ENCODE results near the gene CD1C. TPM values are rescaled to one million over a fixed set of nuclear protein-coding genes. Genes with fewer than 3 reads are reported as not detected.

CD1C gene
- total and polyA plus RNA-seq, 10 of the 15 experiments (the other 5 are each of a cell fraction or from before 2014, with no cell fraction given): 0.82 to 19.0 (median 9.2) TPM

DNA sequence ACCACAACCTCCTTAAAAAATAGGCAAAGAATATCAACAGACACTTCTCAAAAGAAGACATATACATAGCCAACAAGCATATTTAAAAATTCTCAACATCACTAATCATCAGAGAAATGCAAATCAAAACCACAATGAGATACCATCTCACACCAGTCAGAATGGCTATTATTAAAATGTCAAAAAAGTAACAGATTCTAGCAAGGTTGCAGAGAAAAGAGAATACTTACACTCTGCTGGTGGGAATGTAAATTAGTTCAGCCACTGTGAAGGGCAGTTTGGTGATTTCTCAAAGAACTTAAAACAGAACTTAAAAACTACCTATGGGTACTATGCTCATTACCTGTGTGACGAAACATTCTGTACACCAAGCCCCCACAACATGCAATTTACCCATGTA, 20.9 kb downstream of the CD1C start:
- H4K20me1 ChIP-seq (ENCODE audit: control insufficient read depth, insufficient read depth): no peaks in the 10 kb centered on the region
- ATAC-seq (peak; percentile 73), DNase-seq (ENCODE audit: low read depth, low spot score) (no peak), FAIRE-seq (no peak)
- 5% methylated on average over 1 of the region's 1 CpG for WGBS (ENCODE audit: insufficient coverage, insufficient replicate concordance, low lambda C conversion rate, missing lambda C conversion rate)
- H3K9me3 ChIP-seq (replicated peaks; ENCODE audit: control insufficient read depth, insufficient read depth, low read length): no peaks in the 10 kb centered on the region; the same call in 2 of the 3 replicates
- CTCF ChIA-PET: interaction anchor here (1.0 kb wide), 1 partner anchor 107 kb away, joined by 3 read pairs; no protein-coding TSS in a partner anchor
- H3K36me3 ChIP-seq (ENCODE audit: control insufficient read depth in 2 of 2, insufficient read depth in 2 of 2, low read length in 1 of 2): no peaks in the 10 kb centered on the region
- no peak overlapping the region for H2AFZ ChIP-seq (ENCODE audit: control insufficient read depth, low read depth, low read length)
- no peaks in the 10 kb centered on the region for H3K79me2 ChIP-seq (ENCODE audit: control insufficient read depth, insufficient read depth, low read length)
- in situ Hi-C loops (cut with MboI): no loop called here
- SMC1A ChIA-PET (ENCODE audit: uncharacterized antibody, unreplicated experiment): interaction anchor here (0.9 to 1.1 kb wide), 4 partner anchors 11 to 63 kb away, joined by 3 to 5 read pairs (median 4); partner anchors contain the start of gene CD1C
- H3K4me2 ChIP-seq (ENCODE audit: control insufficient read depth, insufficient read depth): 0 out of 2 replicates have a peak overlapping the region, but pooled peaks have one; percentile 7
- POLR2A ChIA-PET: no interaction called here
- H3K27me3 ChIP-seq (replicated peaks in 1 of 2; ENCODE audit: control insufficient read depth in 2 of 2, insufficient read depth in 2 of 2, low read length in 1 of 2): no peaks in the 10 kb centered on the region
- H3K4me1 ChIP-seq (ENCODE audit: control insufficient read depth, insufficient read depth, low read length): no peaks in the 10 kb centered on the region
- intact Hi-C loops (cut with micrococcal nuclease; ENCODE audit: unreplicated experiment): no loop called here
- H3K9ac ChIP-seq (ENCODE audit: control insufficient read depth, insufficient read depth, low read length): no peak overlapping the region
- H3K4me3 ChIP-seq: no peak overlapping the region
- RAD21 ChIA-PET (ENCODE audit: unreplicated experiment): no interaction called here
- H3K27ac ChIP-seq (ENCODE audit: control insufficient read depth, insufficient read depth): no peak overlapping the region
- no TSS peak for BruUV-seq (replicated peaks)
- TF ChIP-seq TAF1 (IDR thresholded peaks at IDR 0.05; ENCODE audit: borderline replicate concordance, low read depth, low read length) (no peak), ZZZ3 (IDR thresholded peaks at IDR 0.05; ENCODE audit: control insufficient read depth, insufficient read length, low read depth) (no peak), ATF7 (IDR thresholded peaks at IDR 0.05; ENCODE audit: low read depth) (peak; percentile 18; the same call in 1 of the 2 replicates), NFYB (IDR thresholded peaks at IDR 0.05; ENCODE audit: insufficient read depth, low read depth, low read length) (0 out of 2 replicates have a peak, but pooled peaks have one; percentile 5), BRCA1 (IDR thresholded peaks at IDR 0.05; ENCODE audit: low read depth, low read length) (no peak), JUNB (IDR thresholded peaks at IDR 0.05) (no peak), NFXL1 (IDR thresholded peaks at IDR 0.05; ENCODE audit: borderline replicate concordance) (no peak), CHD2 (IDR thresholded peaks at IDR 0.05; ENCODE audit: borderline replicate concordance, low read depth, low read length) (no peak), SP1 (IDR thresholded peaks at IDR 0.05; ENCODE audit: low read depth, low read length) (no peak), EGR1 (IDR thresholded peaks at IDR 0.05; ENCODE audit: borderline replicate concordance in 1 of 2, low read depth in 2 of 2, low read length in 2 of 2) (no peak), CBX5 (IDR thresholded peaks at IDR 0.05; ENCODE audit: low read depth) (no peak), MTA2 (IDR thresholded peaks at IDR 0.05; ENCODE audit: low read depth) (peak; percentile 67), FOXK2 (IDR thresholded peaks at IDR 0.05) (no peak)
- TF ChIP-seq, protein P1, sequence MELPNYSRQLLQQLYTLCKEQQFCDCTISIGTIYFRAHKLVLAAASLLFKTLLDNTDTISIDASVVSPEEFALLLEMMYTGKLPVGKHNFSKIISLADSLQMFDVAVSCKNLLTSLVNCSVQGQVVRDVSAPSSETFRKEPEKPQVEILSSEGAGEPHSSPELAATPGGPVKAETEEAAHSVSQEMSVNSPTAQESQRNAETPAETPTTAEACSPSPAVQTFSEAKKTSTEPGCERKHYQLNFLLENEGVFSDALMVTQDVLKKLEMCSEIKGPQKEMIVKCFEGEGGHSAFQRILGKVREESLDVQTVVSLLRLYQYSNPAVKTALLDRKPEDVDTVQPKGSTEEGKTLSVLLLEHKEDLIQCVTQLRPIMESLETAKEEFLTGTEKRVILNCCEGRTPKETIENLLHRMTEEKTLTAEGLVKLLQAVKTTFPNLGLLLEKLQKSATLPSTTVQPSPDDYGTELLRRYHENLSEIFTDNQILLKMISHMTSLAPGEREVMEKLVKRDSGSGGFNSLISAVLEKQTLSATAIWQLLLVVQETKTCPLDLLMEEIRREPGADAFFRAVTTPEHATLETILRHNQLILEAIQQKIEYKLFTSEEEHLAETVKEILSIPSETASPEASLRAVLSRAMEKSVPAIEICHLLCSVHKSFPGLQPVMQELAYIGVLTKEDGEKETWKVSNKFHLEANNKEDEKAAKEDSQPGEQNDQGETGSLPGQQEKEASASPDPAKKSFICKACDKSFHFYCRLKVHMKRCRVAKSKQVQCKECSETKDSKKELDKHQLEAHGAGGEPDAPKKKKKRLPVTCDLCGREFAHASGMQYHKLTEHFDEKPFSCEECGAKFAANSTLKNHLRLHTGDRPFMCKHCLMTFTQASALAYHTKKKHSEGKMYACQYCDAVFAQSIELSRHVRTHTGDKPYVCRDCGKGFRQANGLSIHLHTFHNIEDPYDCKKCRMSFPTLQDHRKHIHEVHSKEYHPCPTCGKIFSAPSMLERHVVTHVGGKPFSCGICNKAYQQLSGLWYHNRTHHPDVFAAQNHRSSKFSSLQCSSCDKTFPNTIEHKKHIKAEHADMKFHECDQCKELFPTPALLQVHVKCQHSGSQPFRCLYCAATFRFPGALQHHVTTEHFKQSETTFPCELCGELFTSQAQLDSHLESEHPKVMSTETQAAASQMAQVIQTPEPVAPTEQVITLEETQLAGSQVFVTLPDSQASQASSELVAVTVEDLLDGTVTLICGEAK (IDR thresholded peaks at IDR 0.05; ENCODE audit: borderline replicate concordance): no peak
- TF ChIP-seq, protein P2, sequence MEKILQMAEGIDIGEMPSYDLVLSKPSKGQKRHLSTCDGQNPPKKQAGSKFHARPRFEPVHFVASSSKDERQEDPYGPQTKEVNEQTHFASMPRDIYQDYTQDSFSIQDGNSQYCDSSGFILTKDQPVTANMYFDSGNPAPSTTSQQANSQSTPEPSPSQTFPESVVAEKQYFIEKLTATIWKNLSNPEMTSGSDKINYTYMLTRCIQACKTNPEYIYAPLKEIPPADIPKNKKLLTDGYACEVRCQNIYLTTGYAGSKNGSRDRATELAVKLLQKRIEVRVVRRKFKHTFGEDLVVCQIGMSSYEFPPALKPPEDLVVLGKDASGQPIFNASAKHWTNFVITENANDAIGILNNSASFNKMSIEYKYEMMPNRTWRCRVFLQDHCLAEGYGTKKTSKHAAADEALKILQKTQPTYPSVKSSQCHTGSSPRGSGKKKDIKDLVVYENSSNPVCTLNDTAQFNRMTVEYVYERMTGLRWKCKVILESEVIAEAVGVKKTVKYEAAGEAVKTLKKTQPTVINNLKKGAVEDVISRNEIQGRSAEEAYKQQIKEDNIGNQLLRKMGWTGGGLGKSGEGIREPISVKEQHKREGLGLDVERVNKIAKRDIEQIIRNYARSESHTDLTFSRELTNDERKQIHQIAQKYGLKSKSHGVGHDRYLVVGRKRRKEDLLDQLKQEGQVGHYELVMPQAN (conservative IDR thresholded peaks at IDR 0.05): no peak
- TF ChIP-seq, protein P3, sequence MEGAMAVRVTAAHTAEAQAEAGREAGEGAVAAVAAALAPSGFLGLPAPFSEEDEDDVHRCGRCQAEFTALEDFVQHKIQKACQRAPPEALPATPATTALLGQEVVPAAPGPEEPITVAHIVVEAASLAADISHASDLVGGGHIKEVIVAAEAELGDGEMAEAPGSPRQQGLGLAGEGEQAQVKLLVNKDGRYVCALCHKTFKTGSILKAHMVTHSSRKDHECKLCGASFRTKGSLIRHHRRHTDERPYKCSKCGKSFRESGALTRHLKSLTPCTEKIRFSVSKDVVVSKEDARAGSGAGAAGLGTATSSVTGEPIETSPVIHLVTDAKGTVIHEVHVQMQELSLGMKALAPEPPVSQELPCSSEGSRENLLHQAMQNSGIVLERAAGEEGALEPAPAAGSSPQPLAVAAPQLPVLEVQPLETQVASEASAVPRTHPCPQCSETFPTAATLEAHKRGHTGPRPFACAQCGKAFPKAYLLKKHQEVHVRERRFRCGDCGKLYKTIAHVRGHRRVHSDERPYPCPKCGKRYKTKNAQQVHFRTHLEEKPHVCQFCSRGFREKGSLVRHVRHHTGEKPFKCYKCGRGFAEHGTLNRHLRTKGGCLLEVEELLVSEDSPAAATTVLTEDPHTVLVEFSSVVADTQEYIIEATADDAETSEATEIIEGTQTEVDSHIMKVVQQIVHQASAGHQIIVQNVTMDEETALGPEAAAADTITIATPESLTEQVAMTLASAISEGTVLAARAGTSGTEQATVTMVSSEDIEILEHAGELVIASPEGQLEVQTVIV (IDR thresholded peaks at IDR 0.05; ENCODE audit: borderline replicate concordance, partially characterized antibody): no peak

Measured in GM12878 (cell line).